Fibroblast of mammary gland (primary cell): ENCODE data around the gene GNAZ.
"Not testable (repeated sequence)": the region's sequence is repeated elsewhere in the genome, so short reads cannot be mapped to it uniquely, and the experiment has no call there.

Experiments
- DNase-seq: peaks from one replicate; pipeline ENCODE4 v3.0.0-alpha.2; 2010; ENCODE audit warnings: low read depth
- H3K4me3 ChIP-seq: 2 replicates; pipeline ENCODE4 v1.5.1; 2011; ENCODE audit warnings: low read depth, mild to moderate bottlenecking, low read length, moderate library complexity; ENCODE audit not compliant: control insufficient read depth
- TF ChIP-seq, protein P1 (sequence below): conservative IDR thresholded peaks from 2 replicates; pipeline ENCODE4 v1.5.1; 2011; ENCODE audit warnings: low read depth, low read length, inconsistent platforms; ENCODE audit not compliant: control insufficient read depth, insufficient read depth

GNAZ gene

DNA sequence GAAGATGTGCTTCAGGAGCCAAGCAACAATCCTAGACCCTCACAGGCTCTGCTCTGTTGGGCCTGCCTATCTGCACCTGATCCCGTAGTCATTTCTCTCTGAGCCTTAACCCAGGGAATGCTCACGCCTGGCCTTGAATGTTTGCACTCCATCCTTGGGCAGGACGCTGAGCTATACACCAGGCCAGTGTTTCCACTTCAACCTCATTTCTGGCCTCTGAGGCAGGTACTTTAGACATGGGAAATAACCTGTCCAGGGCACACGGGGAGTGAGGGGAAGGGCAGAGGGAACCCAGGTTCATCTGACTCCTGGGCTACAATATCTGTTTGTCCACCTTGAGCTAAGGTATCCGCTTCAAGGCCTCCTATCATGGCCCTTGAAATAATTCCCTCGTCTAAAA lies 61.6 kb downstream of the GNAZ start:
- H3K4me3 ChIP-seq = no peak overlapping the region
- TF ChIP-seq, protein P1, sequence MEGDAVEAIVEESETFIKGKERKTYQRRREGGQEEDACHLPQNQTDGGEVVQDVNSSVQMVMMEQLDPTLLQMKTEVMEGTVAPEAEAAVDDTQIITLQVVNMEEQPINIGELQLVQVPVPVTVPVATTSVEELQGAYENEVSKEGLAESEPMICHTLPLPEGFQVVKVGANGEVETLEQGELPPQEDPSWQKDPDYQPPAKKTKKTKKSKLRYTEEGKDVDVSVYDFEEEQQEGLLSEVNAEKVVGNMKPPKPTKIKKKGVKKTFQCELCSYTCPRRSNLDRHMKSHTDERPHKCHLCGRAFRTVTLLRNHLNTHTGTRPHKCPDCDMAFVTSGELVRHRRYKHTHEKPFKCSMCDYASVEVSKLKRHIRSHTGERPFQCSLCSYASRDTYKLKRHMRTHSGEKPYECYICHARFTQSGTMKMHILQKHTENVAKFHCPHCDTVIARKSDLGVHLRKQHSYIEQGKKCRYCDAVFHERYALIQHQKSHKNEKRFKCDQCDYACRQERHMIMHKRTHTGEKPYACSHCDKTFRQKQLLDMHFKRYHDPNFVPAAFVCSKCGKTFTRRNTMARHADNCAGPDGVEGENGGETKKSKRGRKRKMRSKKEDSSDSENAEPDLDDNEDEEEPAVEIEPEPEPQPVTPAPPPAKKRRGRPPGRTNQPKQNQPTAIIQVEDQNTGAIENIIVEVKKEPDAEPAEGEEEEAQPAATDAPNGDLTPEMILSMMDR = no peak
- no peak for DNase-seq

DNA sequence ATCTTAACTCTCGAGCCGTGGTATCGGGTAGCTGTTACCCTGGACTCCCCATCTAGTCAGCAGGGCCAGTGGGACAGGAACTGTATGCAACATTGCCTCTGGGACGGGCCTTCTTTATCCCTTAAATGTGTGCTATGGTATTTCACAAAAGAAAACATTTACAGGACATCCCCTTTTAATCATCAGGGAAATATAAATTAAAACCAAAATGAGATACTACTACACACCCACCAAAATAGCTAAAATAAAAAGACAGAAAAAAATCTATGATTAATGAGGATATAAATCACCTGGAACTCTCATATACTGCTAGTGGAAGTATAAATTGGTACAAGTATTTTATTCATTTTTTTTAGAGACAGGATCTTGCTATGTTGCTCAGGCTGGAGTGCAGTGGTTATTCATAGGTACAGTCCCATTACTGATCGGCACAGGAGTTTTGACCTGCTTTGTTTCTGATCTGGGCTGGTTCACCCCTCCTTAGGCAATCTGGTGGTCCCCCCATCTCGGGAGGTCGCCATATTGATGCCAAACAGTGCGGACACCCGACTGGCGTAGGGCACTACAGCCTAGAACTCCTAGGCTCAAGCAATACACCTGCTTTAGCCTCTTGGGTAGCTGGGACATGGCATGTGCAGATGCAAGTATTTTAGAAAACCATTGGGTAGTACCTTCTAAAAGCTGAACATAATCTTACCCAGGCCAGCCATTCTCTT lies 62.2 kb downstream of the GNAZ start:
- TF ChIP-seq, protein P1 = no peak
- H3K4me3 ChIP-seq = no peak overlapping the region

DNA sequence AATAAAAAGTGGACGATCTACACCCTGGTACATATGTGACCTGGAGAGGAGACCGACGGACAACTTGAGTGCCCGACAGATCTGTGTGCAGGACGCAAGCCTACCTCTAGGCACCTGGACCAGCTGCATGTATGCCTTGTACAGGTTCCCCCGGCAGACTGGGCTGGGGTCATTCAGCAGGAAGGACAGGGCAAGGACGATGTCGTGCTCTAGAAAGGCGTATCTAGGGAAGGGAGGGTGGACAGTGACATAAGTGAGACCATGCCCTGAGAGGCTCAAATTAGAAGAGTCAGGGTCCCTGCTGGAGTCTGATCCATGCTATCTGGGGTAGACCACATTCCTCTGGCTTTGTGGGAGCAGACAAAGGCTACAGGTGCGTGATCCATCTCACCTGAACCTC lies 63.6 kb downstream of the GNAZ start:
- TF ChIP-seq, protein P1 = no peak
- no peak overlapping the region for H3K4me3 ChIP-seq
- no peak for DNase-seq

More for the DNA sequence above, 62.2 kb downstream of the GNAZ start:
- no peak for DNase-seq

DNA sequence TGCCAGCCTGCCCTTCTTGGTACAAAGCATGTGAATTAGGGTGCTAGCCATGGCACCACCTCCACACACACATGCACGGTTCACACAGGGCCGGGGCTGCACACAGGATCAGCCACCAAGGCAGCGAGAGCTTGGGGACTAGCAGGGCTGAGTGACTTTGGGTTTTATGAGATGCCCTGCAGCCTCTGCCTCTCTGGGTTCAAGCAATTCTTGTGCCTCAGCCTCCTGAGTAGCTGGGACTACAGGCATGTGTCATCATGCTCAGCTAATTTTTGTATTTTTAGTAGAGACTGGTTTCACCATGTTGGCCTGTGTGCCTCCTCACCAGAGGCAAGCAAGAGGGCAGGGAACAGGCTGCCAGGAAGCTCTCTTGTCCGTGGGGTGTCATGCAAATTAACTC lies 66.7 kb downstream of the GNAZ start:
- DNase-seq, H3K4me3 ChIP-seq: not testable (repeated sequence)

DNA sequence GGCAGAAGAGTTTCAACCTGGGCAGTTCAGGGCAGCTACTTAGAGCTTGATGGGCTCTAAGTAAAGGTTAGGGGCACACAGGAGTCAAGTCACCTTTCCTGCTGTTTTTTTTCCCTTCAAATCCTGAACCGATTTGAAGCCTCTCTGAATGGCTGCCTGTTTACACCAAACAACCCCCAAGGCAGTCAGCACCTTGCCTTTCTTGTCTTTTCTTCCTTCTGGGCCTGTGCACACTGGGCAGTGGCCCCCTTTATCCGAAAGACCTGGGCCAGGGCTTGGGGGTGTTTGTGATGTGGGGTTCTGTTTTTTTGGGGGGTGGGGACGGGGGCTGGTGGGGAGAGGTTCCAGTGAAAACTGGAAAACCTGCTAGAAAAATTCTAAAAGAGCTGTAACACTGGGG lies 67.1 kb downstream of the GNAZ start:
- H3K4me3 ChIP-seq = no peak overlapping the region
- DNase-seq = no peak
- TF ChIP-seq, protein P1 = no peak

DNA sequence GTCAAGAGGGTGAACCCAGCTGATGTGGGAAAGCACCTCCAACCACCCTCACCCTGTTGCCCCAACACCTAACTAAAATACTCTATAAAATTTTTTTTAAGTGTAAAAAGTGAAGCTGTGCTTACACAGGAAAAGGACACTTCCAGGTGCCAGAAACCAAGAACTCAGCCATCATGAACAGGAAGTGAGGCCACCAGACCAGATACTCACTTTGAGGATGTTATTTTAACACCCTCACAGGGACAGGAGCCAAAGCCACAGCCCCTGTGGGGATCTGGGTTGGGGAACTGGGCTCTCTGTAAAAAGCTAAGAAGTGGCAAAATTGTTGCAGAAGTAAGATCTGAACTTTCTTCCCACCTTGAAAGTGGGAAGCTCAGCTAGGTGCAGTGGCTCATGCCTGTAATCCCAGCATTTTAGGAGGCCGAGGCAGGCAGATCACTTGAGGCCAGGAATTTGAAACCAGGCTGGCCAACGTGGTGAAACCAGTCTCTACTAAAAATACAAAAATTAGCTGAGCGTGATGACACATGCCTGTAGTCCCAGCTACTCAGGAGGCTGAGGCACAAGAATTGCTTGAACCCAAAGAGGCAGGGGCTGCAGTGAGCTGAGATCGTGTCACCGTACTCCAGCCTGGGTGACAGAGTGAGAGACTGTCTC lies 67.7 kb downstream of the GNAZ start:
- DNase-seq = peak; percentile 15
- TF ChIP-seq, protein P1 = no peak
- no peak overlapping the region for H3K4me3 ChIP-seq

DNA sequence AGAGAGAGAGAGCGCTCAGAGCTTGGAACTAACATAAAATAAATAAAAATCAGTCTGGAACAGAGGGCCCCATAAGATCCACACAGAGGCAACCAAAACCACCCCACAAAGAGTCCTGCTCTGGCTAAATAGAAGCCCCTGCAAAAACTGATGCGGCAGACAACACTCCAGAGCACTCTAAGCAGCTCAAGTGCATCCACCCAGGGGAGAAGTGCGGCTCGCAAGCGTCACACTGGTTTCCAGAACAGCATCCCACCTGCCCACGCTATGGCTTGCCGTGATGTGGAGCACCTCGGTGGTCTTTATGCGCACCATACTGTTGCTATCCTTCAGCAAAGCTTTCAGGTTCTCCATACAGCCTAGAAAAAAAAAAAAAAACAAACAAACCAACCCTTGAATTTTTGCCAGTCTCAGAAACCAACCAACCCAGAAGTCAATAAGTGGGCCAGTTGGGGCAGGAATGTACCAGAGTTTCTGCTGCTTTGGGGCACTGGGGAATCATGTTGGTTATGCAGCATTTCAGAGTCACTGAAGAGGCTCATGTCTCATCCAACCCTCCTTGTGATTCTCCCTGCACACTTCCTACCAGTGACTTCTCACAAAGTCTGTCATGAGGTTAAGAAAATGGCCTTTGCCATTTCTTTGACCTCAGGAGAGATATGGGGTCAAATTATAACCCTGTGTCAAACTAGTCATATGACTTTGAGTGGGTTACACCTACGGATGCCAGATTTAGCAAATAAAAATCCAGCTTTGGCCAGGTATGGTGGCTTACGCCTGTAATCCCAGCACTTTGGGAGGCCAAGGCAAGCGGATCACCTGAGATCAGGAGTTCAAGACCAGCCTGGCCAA lies 68.5 kb downstream of the GNAZ start:
- TF ChIP-seq, protein P1 = no peak
- no peak overlapping the region for H3K4me3 ChIP-seq

More for the DNA sequence above, 68.5 kb downstream of the GNAZ start:
- no peak for DNase-seq
